ENCODE data around the gene RAB33B.

DNA sequence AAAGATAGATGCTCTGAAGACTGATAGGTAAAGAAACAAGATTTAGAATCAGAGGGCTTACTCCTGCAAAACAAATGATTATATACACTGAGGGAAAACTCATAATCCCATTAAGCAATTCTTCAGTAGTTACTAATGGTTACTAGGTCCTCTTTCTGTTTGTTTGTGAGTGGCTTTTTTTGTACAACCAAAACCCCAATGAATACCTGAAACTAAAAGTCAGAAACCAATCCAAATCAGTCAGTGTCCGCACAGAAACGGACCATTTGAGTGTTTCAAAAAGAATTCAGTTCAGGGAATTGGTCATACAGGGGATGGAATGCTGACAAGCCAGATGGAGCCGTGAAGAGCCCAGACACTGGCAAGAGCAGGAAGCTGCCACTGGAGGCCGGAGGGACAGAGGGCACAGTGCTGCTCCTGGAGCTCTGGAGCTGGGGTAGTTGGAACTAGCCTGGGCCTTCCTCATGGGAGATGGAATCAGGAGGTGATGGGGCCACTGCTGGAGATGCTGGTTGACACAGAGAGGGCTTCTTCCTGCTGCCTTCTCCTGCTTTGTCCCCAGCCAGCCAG, 70.2 kb downstream of the RAB33B start:
- TF ChIP-seq, protein P1, sequence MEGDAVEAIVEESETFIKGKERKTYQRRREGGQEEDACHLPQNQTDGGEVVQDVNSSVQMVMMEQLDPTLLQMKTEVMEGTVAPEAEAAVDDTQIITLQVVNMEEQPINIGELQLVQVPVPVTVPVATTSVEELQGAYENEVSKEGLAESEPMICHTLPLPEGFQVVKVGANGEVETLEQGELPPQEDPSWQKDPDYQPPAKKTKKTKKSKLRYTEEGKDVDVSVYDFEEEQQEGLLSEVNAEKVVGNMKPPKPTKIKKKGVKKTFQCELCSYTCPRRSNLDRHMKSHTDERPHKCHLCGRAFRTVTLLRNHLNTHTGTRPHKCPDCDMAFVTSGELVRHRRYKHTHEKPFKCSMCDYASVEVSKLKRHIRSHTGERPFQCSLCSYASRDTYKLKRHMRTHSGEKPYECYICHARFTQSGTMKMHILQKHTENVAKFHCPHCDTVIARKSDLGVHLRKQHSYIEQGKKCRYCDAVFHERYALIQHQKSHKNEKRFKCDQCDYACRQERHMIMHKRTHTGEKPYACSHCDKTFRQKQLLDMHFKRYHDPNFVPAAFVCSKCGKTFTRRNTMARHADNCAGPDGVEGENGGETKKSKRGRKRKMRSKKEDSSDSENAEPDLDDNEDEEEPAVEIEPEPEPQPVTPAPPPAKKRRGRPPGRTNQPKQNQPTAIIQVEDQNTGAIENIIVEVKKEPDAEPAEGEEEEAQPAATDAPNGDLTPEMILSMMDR (IDR thresholded peaks at IDR 0.05) = no peak
- TF ChIP-seq POLR2AphosphoS5 (IDR thresholded peaks at IDR 0.05) (no peak), POLR2A (IDR thresholded peaks at IDR 0.05) (no peak)

All from stomach (tissue), 4 donors.